Measurements from ENCODE around the gene KISS1. TPM values are rescaled to one million over a fixed set of nuclear protein-coding genes. Genes with fewer than 3 reads are reported as not detected.
"Not testable (repeated sequence)": the region's sequence is repeated elsewhere in the genome, so short reads cannot be mapped to it uniquely, and the experiment has no call there.

Gene KISS1, protein sequence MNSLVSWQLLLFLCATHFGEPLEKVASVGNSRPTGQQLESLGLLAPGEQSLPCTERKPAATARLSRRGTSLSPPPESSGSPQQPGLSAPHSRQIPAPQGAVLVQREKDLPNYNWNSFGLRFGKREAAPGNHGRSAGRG
- total RNA-seq (0.59 TPM), polyA plus RNA-seq (not detected)

DNA sequence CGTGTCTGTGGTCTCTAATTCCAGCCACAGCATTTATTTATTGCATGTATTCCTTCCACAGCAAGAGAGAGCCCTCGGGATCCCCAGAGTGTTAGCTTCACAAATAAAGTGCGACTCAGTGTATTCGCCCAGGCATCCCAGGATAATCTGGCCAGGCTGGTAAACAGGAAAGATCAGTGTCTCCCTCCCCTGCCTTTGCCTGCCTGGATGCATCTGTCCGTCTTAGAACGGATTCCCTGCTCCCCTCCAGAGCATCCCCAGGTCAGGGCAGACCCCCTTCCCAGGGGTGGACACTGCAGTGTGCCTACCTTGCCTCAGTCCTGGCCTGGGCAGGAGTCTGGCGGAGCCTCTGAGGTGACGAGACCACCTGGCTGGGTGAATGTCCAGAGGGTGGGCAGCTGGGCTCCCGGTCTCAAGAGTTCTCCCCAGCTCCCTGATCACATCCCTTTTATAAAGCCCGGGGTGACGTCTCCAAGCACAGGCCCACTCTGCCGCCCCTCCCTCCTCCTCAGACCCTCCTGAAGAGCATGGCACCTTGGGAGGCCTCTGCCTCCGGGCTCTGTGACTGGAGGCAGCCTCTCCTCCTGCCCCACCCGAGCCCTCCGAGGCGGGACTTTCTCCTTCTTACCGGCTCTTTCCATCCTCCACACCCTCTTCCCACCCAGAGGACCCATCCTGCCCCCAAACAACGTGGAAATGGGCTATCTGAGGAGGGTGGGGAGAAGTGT, at the start of gene KISS1:
KISS1 (minus strand) TSS at position 424 of the 728 bp plus-strand sequence. CDS start 3,615 bp downstream, outside the sequence.
- H3K4me3 ChIP-seq (ENCODE audit: low read depth, low read length), result no peak within 1 kb of the TSS
- no peak within 1 kb of the TSS for H3K4me3 Mint-ChIP-seq

DNA sequence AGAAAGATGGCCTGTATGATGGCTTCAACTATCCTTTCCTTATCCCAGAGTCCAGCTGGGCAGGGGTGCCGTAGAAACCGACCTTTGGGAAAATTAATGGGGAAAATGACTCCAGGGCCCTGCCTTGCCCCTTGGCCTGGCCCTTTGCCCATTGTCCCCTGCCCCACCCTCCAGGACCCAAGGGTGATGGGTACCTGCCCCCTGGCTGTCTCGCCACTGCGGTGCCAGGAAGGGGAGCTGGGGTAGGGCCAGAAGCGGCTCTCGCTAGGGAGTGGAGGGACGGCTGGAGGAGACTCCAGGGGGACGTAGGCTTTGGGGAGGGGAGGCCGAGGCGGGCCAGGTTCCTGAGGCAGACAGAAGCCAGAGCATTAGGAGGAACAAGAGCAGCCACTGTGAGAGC, 46.6 kb upstream of the KISS1 start:
- H3K4me3 ChIP-seq (ENCODE audit: low read depth, low read length), result no peak overlapping the region

More for the DNA sequence above, at the start of gene KISS1:
- DNase-seq (no peak), ATAC-seq (ENCODE audit: low read depth in 2 of 2) (no peak)
- Histone ChIP-seq H3K27me3 (ENCODE audit: control insufficient read depth, insufficient read depth, low read length) (no peaks in the 10 kb centered on the region), H3K36me3 (ENCODE audit: control insufficient read depth, insufficient read depth, low read length) (no peaks in the 10 kb centered on the region), H3K27ac (ENCODE audit: insufficient read depth, low read length, poor library complexity, severe bottlenecking) (no peak within 1 kb of the TSS), H3K9me3 (ENCODE audit: control insufficient read depth in 2 of 2, low read length in 2 of 2) (no peaks in the 10 kb centered on the region), H3K4me1 (ENCODE audit: control insufficient read depth, insufficient read depth, low read length, poor library complexity, severe bottlenecking) (no peaks in the 10 kb centered on the region)
- Mint-ChIP-seq H3K36me3 (no peaks in the 10 kb centered on the region), H3K9me3 (peaks cover 0 to 5% (median 0%) of the 10 kb centered on the region in 7 donors), H3K4me1 (peaks cover 0 to 8% (median 0%) of the 10 kb centered on the region in 4 donors), H3K27me3 (peaks cover 26% of the 10 kb centered on the region), H3K27ac (peak within 1 kb of the TSS in 1 of 3 donors; percentile 30)

DNA sequence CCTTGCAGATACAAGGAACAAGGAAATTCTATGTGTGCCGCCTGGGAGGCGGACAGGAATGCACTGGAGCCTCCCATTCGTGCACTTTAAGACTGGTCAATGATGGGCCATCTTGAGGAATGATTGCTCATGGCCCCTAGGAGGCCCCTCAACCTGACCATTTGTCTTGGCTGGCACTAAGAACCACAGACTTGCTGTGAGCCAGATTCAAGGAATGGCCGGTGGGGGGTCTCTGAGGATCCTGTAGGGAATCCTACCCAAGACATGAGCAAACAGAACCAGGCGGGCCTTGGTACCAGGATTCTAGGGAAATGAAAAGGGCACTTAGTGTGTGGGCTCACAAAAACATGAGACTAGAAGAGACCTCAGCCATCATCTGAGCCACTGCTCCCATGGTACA, 45.6 kb upstream of the KISS1 start:
- H3K36me3 Mint-ChIP-seq, result no peaks in the 10 kb centered on the region
- H3K27ac Mint-ChIP-seq, result peak overlapping the region in 1 of 3 donors; percentile 15
- no peak for DNase-seq
- H3K4me1 ChIP-seq (ENCODE audit: control insufficient read depth, insufficient read depth, low read length, poor library complexity, severe bottlenecking), result no peaks in the 10 kb centered on the region
- H3K27ac ChIP-seq (ENCODE audit: insufficient read depth, low read length, poor library complexity, severe bottlenecking), result no peak overlapping the region
- H3K4me3 Mint-ChIP-seq, result no peak overlapping the region
- H3K27me3 Mint-ChIP-seq, result peaks cover 17% of the 10 kb centered on the region
- H3K9me3 ChIP-seq (ENCODE audit: control insufficient read depth in 2 of 2, low read length in 2 of 2), result no peaks in the 10 kb centered on the region
- ATAC-seq (ENCODE audit: low read depth in 2 of 2), result no peak
- H3K36me3 ChIP-seq (ENCODE audit: control insufficient read depth, insufficient read depth, low read length), result no peaks in the 10 kb centered on the region
- H3K27me3 ChIP-seq (ENCODE audit: control insufficient read depth, insufficient read depth, low read length), result no peaks in the 10 kb centered on the region
- H3K4me3 ChIP-seq (ENCODE audit: low read depth, low read length), result no peak overlapping the region
- H3K9me3 Mint-ChIP-seq, result peaks cover 0 to 1% (median 0%) of the 10 kb centered on the region in 7 donors
- no peaks in the 10 kb centered on the region for H3K4me1 Mint-ChIP-seq

More for the DNA sequence above, 46.6 kb upstream of the KISS1 start:
- Mint-ChIP-seq H3K27ac (no peak overlapping the region), H3K27me3 (peaks cover 17% of the 10 kb centered on the region), H3K9me3 (peaks cover 0 to 1% (median 0%) of the 10 kb centered on the region in 7 donors), H3K4me3 (no peak overlapping the region), H3K4me1 (no peaks in the 10 kb centered on the region), H3K36me3 (no peaks in the 10 kb centered on the region)
- Histone ChIP-seq H3K36me3 (ENCODE audit: control insufficient read depth, insufficient read depth, low read length) (no peaks in the 10 kb centered on the region), H3K27ac (ENCODE audit: insufficient read depth, low read length, poor library complexity, severe bottlenecking) (no peak overlapping the region), H3K9me3 (ENCODE audit: control insufficient read depth in 2 of 2, low read length in 2 of 2) (no peaks in the 10 kb centered on the region), H3K27me3 (ENCODE audit: control insufficient read depth, insufficient read depth, low read length) (no peaks in the 10 kb centered on the region), H3K4me1 (ENCODE audit: control insufficient read depth, insufficient read depth, low read length, poor library complexity, severe bottlenecking) (no peaks in the 10 kb centered on the region)
- no peak for ATAC-seq (ENCODE audit: low read depth in 2 of 2)
- DNase-seq, result no peak

DNA sequence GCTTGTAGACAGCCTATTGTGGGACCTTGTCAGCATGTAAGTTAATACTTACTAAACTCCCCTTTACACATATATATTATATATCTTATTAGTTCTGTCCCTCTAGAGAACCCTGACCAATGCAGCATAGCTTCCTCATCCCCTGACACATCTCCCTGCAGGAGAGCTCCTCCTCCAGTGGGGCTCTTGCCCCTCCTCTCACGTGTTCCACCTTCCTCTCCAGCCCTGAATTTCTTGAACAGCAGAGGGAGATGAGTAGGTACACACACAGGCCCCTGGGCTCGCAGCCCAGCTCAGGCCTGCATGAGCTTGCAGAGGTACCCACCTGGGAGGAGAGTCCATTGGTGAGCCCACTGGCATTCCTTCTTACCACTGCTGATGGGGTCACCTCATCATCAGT, 44.8 kb upstream of the KISS1 start:
- Histone ChIP-seq H3K27me3 (ENCODE audit: control insufficient read depth, insufficient read depth, low read length) (no peaks in the 10 kb centered on the region), H3K9me3 (ENCODE audit: control insufficient read depth in 2 of 2, low read length in 2 of 2) (no peaks in the 10 kb centered on the region), H3K4me1 (ENCODE audit: control insufficient read depth, insufficient read depth, low read length, poor library complexity, severe bottlenecking) (no peaks in the 10 kb centered on the region), H3K36me3 (ENCODE audit: control insufficient read depth, insufficient read depth, low read length) (no peaks in the 10 kb centered on the region), H3K4me3 (ENCODE audit: low read depth, low read length) (no peak overlapping the region), H3K27ac (ENCODE audit: insufficient read depth, low read length, poor library complexity, severe bottlenecking) (no peak overlapping the region)
- ATAC-seq (ENCODE audit: low read depth in 2 of 2) (no peak), DNase-seq (no peak)
- peaks cover 1% of the 10 kb centered on the region for H3K36me3 Mint-ChIP-seq
- H3K27me3 Mint-ChIP-seq, result peaks cover 10% of the 10 kb centered on the region
- no peaks in the 10 kb centered on the region for H3K4me1 Mint-ChIP-seq
- H3K4me3 Mint-ChIP-seq, result no peak overlapping the region
- H3K27ac Mint-ChIP-seq, result no peak overlapping the region
- peaks cover 0 to 1% (median 0%) of the 10 kb centered on the region in 7 donors for H3K9me3 Mint-ChIP-seq

DNA sequence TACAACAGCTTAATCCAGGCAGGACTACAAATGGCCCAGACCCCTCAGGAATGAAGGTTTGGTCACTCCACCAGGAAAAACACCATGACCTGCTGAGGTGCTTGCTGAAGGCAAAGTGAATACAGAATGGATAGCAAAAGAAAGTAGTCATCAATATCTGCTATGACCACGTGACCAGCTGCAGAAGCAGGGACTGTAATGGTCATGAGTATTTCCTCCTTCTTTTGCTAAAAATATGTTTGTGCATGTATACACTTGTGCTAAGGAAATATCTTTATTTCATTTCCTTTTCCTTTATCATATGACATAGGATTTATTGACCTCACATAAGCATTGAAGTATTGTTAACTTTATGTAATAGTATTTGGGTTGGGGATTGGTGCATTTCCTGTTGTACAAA, 43.9 kb upstream of the KISS1 start:
- Mint-ChIP-seq H3K36me3 (peaks cover 5% of the 10 kb centered on the region), H3K27ac (no peak overlapping the region), H3K27me3 (peaks cover 15% of the 10 kb centered on the region), H3K9me3 (peaks cover 0 to 1% (median 0%) of the 10 kb centered on the region in 7 donors), H3K4me3 (no peak overlapping the region), H3K4me1 (no peaks in the 10 kb centered on the region)
- Histone ChIP-seq H3K27ac (ENCODE audit: insufficient read depth, low read length, poor library complexity, severe bottlenecking) (no peak overlapping the region), H3K36me3 (ENCODE audit: control insufficient read depth, insufficient read depth, low read length) (no peaks in the 10 kb centered on the region), H3K4me3 (ENCODE audit: low read depth, low read length) (no peak overlapping the region), H3K27me3 (ENCODE audit: control insufficient read depth, insufficient read depth, low read length) (no peaks in the 10 kb centered on the region), H3K4me1 (ENCODE audit: control insufficient read depth, insufficient read depth, low read length, poor library complexity, severe bottlenecking) (no peaks in the 10 kb centered on the region), H3K9me3 (ENCODE audit: control insufficient read depth in 2 of 2, low read length in 2 of 2) (no peaks in the 10 kb centered on the region)
- no peak for ATAC-seq (ENCODE audit: low read depth in 2 of 2)
- no peak for DNase-seq

DNA sequence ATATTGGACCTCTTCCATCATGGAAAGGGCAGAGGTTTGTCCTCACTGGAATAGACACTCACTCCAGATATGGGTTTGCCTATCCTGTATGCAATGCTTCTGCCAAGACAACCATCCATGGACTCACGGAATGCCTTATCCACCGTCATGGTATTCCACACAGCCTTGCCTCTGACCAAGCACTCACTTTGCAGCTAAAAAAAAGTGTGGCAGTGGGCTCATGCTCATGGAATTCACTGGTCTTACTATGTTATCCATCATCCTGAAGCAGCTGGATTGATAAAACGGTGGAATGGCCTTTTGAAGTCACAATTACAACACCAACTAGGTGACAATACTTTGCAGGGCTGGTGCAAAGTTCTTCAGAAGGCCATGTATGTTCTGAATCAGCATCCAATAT, 43.1 kb upstream of the KISS1 start:
- not testable (repeated sequence) for ATAC-seq (ENCODE audit: low read depth in 2 of 2); H3K27ac ChIP-seq (ENCODE audit: insufficient read depth, low read length, poor library complexity, severe bottlenecking); H3K9me3 ChIP-seq (ENCODE audit: control insufficient read depth in 2 of 2, low read length in 2 of 2); H3K4me1 ChIP-seq (ENCODE audit: control insufficient read depth, insufficient read depth, low read length, poor library complexity, severe bottlenecking); H3K9me3 Mint-ChIP-seq; H3K4me3 ChIP-seq (ENCODE audit: low read depth, low read length); H3K4me1 Mint-ChIP-seq; H3K36me3 Mint-ChIP-seq; H3K27ac Mint-ChIP-seq; H3K27me3 ChIP-seq (ENCODE audit: control insufficient read depth, insufficient read depth, low read length); H3K36me3 ChIP-seq (ENCODE audit: control insufficient read depth, insufficient read depth, low read length); DNase-seq; H3K4me3 Mint-ChIP-seq
- peaks cover 15% of the 10 kb centered on the region for H3K27me3 Mint-ChIP-seq

DNA sequence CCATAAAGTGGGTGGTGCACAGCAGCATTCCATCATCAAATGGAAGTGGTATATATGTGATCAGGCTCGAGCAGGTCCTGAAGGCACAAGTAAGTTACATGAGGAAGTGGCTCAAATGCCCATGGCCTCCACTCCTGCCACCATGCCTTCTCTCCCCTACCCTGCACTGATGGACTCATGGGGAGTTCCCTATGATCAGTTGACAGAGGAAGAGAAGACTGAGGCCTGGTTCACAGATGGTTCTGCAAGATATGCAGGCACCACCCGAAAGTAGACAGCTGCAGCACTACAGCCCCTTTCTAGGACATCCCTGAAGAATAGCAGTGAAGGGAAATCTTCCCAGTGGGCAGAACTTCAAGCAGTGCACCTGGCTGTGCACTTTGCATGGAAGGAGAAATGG, 42.2 kb upstream of the KISS1 start:
- H3K27ac Mint-ChIP-seq; DNase-seq; H3K9me3 ChIP-seq (ENCODE audit: control insufficient read depth in 2 of 2, low read length in 2 of 2); H3K36me3 ChIP-seq (ENCODE audit: control insufficient read depth, insufficient read depth, low read length); H3K27me3 ChIP-seq (ENCODE audit: control insufficient read depth, insufficient read depth, low read length); H3K36me3 Mint-ChIP-seq; H3K4me1 ChIP-seq (ENCODE audit: control insufficient read depth, insufficient read depth, low read length, poor library complexity, severe bottlenecking); H3K4me3 Mint-ChIP-seq; ATAC-seq (ENCODE audit: low read depth in 2 of 2); H3K9me3 Mint-ChIP-seq; H3K27ac ChIP-seq (ENCODE audit: insufficient read depth, low read length, poor library complexity, severe bottlenecking); H3K4me1 Mint-ChIP-seq; H3K4me3 ChIP-seq (ENCODE audit: low read depth, low read length): not testable (repeated sequence)
- peaks cover 23% of the 10 kb centered on the region for H3K27me3 Mint-ChIP-seq

DNA sequence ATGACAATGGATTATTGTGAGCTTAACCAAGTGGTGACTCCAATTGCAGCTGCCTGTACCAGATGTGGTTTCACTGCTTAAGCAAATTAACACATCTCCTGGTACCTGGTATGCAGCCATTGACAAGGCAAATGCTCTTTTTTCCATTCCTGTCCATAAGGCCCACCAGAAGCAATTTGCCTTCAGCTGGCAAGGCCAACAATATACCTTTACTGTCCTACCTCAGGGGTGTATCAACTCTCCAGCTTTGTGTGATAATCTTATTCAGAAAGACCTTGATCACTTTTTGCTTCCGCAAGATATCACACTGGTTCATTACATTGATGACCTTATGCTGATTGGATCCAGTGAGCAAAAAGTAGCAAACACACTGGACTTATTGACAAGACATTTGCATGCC, 41.2 kb upstream of the KISS1 start:
- H3K4me3 Mint-ChIP-seq; H3K36me3 ChIP-seq (ENCODE audit: control insufficient read depth, insufficient read depth, low read length); H3K9me3 ChIP-seq (ENCODE audit: control insufficient read depth in 2 of 2, low read length in 2 of 2); H3K4me1 Mint-ChIP-seq; H3K27ac Mint-ChIP-seq; H3K4me3 ChIP-seq (ENCODE audit: low read depth, low read length); ATAC-seq (ENCODE audit: low read depth in 2 of 2); H3K36me3 Mint-ChIP-seq; H3K27ac ChIP-seq (ENCODE audit: insufficient read depth, low read length, poor library complexity, severe bottlenecking); H3K27me3 ChIP-seq (ENCODE audit: control insufficient read depth, insufficient read depth, low read length); H3K4me1 ChIP-seq (ENCODE audit: control insufficient read depth, insufficient read depth, low read length, poor library complexity, severe bottlenecking); DNase-seq; H3K9me3 Mint-ChIP-seq: not testable (repeated sequence)
- H3K27me3 Mint-ChIP-seq, result peaks cover 28% of the 10 kb centered on the region

Measured in CD4-positive, CD25-positive, alpha-beta regulatory T cell (primary cell).